Measurements from ENCODE around the gene BEST2. TPM values are rescaled to one million over a fixed set of nuclear protein-coding genes. Genes with fewer than 3 reads are reported as not detected.
"Not testable (repeated sequence)": the region's sequence is repeated elsewhere in the genome, so short reads cannot be mapped to it uniquely, and the experiment has no call there.

The BEST2 gene
- total RNA-seq, 4 donors from 2014 or later, result 20.5 to 82.0 (median 40.6) TPM; not detected in 1

DNA sequence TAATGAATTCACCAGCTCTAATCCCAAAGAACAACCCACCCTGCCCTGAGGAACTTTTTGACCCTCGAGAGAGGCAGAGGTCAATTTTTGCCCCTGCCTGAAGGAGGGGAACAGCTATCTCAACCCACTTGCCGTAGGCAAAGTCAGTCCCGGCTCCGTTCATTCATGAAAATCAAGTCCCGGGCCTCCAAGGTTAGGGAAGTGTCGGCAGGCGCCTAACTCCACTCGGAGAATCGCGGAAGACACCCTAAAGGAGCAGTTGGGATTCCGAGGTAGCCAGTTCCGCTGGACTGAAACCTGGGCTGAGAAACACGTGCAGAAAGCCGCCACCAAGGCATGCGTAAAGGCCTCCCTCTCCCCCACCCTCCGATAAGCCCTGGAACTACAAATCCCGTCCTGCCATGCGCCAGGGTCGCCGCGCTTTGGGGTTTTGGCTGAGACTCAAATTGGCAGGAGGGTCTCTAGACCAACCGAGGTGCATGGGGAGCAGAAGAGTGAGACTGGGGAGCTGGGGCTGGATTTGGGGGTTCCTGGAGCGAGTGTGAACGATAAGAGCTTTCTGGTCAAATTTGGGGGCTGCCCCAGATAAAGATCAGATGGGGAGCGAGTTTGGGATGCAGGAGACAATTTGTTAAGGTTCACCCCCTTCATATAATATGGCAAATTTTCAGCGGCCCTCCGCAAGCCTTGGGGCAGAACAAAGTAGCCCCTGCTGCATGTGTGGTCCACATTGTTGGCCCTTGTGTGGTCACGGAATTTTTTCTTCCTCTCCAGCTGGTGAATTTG lies 27.8 kb upstream of the BEST2 start, which contains the start of gene TNPO2:
Gene TNPO2 (minus strand): TSS at position 292 of the 786 bp plus-strand sequence. CDS start 2,955 bp downstream, outside the sequence.
- H3K9me3 ChIP-seq, result no peaks in the 10 kb centered on the region
- H3K27ac ChIP-seq, result peak within 1 kb of the TSS; percentile 76 to 94 (median 92)
- H3K36me3 ChIP-seq, result peaks cover 0 to 16% (median 0%) of the 10 kb centered on the region in 3 donors
- no peak for TF ChIP-seq POLR2A (IDR thresholded peaks at IDR 0.05)
- TF ChIP-seq, protein P1, sequence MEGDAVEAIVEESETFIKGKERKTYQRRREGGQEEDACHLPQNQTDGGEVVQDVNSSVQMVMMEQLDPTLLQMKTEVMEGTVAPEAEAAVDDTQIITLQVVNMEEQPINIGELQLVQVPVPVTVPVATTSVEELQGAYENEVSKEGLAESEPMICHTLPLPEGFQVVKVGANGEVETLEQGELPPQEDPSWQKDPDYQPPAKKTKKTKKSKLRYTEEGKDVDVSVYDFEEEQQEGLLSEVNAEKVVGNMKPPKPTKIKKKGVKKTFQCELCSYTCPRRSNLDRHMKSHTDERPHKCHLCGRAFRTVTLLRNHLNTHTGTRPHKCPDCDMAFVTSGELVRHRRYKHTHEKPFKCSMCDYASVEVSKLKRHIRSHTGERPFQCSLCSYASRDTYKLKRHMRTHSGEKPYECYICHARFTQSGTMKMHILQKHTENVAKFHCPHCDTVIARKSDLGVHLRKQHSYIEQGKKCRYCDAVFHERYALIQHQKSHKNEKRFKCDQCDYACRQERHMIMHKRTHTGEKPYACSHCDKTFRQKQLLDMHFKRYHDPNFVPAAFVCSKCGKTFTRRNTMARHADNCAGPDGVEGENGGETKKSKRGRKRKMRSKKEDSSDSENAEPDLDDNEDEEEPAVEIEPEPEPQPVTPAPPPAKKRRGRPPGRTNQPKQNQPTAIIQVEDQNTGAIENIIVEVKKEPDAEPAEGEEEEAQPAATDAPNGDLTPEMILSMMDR (IDR thresholded peaks at IDR 0.05), result no peak
- peaks cover 0 to 29% (median 11%) of the 10 kb centered on the region in 4 donors for H3K4me1 ChIP-seq
- peak within 1 kb of the TSS; percentile 59 to 97 (median 92) for H3K4me3 ChIP-seq
- peak; percentile 57 to 79 (median 66) for DNase-seq
- H3K27me3 ChIP-seq, result no peaks in the 10 kb centered on the region

DNA sequence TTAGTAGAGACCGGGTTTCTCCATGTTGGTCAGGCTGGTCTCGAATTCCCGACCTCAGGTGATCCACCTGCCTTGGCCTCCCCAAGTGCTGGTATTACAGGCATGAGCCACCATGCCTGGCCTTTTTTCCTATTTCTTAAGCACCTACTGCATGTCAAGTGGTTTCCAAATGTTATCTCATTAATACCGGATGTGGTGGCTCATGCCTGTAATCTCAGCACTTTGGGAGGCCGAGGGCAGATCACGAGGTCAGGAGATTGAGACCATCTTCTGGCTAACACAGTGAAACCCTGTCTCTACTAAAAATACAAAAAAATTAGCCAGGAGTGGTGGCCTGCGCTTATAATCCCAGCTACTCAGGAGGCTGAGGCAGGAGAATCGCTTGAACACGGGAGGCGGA lies 26.0 kb upstream of the BEST2 start:
- H3K4me1 ChIP-seq, result peaks cover 0 to 21% (median 11%) of the 10 kb centered on the region in 4 donors
- H3K36me3 ChIP-seq, result peaks cover 0 to 30% (median 0%) of the 10 kb centered on the region in 3 donors
- H3K27me3 ChIP-seq, H3K4me3 ChIP-seq, H3K27ac ChIP-seq, H3K9me3 ChIP-seq, DNase-seq: not testable (repeated sequence)

DNA sequence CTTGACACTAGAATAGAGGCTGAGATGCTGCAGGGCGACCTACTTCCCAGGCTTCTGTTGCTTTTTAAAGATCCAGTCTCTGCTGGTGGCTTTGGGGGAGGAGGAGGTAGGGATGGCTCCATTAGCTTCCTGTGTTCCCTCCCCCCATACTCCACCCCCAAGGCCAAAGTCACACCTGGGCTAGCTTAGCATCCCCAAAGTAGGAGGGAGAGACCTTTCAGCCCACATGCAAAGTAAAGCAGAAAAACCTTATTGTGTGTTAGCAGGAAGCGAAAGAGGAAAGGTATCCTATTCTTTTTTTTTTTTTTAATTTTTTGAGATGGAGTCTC lies 24.6 kb upstream of the BEST2 start:
- no peaks in the 10 kb centered on the region for H3K9me3 ChIP-seq
- H3K4me1 ChIP-seq, result peaks cover 0 to 30% (median 5%) of the 10 kb centered on the region in 4 donors
- no peak overlapping the region for H3K4me3 ChIP-seq
- no peak for DNase-seq
- H3K36me3 ChIP-seq, result peaks cover 0 to 41% (median 0%) of the 10 kb centered on the region in 3 donors
- H3K27me3 ChIP-seq, result no peaks in the 10 kb centered on the region
- TF ChIP-seq, protein P1 (IDR thresholded peaks at IDR 0.05), result no peak
- TF ChIP-seq POLR2A (IDR thresholded peaks at IDR 0.05), result no peak
- no peak overlapping the region for H3K27ac ChIP-seq

DNA sequence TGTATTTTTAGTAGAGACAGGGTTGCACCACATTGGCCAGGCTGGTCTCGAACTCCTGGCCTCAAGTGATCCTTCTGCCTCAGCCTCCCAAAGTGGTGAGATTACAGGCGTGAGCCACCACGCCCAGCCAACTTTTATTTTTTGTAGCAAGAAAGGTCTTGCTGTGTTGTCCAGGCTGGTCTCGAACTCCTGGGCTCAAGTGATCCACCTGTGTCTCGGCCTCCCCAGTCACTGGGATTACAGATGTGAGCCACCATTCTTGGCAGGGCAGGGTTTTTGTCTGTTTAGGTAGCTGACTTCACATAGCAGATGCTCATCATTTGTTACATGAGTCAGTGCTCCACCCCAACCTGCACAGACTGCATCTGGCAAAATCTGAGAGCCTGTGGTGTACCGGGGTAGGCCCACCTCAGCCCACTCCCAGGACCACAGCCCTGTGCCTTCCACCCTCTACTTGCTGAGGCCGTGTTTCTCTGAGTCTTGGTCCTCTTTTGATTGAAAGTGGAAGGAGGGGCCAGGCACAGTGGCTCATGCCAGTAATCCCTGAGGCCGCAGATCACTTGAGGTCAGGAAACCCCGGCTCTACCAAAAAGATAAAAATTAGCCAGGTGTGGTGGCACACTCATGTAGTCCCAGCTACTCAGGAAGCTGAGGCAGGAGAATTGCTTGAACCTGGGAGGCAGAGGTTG lies 23.7 kb upstream of the BEST2 start:
- Histone ChIP-seq H3K36me3 (peaks cover 0 to 41% (median 0%) of the 10 kb centered on the region in 3 donors), H3K4me1 (peaks cover 0 to 38% (median 12%) of the 10 kb centered on the region in 4 donors)
- TF ChIP-seq POLR2A (IDR thresholded peaks at IDR 0.05), result no peak
- TF ChIP-seq, protein P1 (IDR thresholded peaks at IDR 0.05), result no peak

DNA sequence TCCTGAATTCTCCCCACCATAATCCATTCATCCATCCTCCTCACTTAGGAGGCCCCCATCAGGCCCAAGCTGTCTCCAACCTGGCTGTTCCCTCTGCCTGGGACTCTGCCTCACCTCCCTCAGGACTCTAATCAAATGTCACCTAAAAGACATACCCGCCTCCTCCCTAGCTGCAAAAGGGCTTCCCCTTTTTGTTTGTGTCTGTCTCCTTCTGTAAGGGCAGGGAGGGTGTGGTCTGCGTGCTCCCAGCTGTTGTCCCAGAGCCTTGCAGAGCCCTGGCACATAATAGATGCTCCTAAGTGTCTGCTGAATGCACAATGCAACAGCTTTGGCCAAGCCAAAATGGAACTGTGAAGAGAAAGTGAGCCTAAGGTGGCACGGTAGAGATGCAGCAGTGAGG lies 21.5 kb upstream of the BEST2 start:
- DNase-seq, result no peak
- H3K9me3 ChIP-seq, result no peaks in the 10 kb centered on the region
- peaks cover 0 to 31% (median 19%) of the 10 kb centered on the region in 4 donors for H3K4me1 ChIP-seq
- TF ChIP-seq POLR2A (IDR thresholded peaks at IDR 0.05), result no peak
- TF ChIP-seq, protein P1 (IDR thresholded peaks at IDR 0.05), result no peak
- H3K27me3 ChIP-seq, result no peaks in the 10 kb centered on the region
- no peak overlapping the region for H3K27ac ChIP-seq
- H3K4me3 ChIP-seq, result no peak overlapping the region
- peaks cover 0 to 41% (median 0%) of the 10 kb centered on the region in 3 donors for H3K36me3 ChIP-seq

More for the DNA sequence above, 23.7 kb upstream of the BEST2 start:
- H3K27me3 ChIP-seq, result no peaks in the 10 kb centered on the region
- H3K4me3 ChIP-seq, result no peak overlapping the region
- H3K27ac ChIP-seq, result no peak overlapping the region
- no peak for DNase-seq
- no peaks in the 10 kb centered on the region for H3K9me3 ChIP-seq

DNA sequence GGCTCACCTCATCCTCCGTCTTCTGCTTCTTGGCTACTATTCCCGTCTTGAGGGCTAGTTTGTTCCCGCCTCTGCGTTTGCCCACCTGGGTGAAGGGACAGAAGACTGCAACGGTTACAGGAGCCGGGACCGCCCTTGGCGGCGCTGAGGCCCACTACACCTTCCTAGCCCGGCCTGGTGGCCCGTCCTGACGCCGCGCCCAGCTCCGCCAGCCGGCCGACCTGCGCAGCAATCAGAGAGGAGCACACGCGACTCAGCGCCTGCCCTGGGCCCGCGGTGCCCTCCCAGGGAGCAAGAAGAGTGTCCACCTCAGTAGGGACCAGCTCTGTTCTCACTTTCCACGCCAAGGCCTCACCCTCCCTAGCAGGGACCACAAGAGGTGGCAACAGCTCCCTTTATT lies 20.3 kb upstream of the BEST2 start:
- no peak for TF ChIP-seq POLR2A (IDR thresholded peaks at IDR 0.05)
- TF ChIP-seq, protein P1 (IDR thresholded peaks at IDR 0.05), result no peak
- H3K4me3 ChIP-seq, result no peak overlapping the region
- H3K4me1 ChIP-seq, result peaks cover 0 to 34% (median 22%) of the 10 kb centered on the region in 4 donors

More for the DNA sequence above, 20.3 kb upstream of the BEST2 start:
- Histone ChIP-seq H3K36me3 (peaks cover 0 to 41% (median 0%) of the 10 kb centered on the region in 3 donors), H3K27ac (no peak overlapping the region), H3K9me3 (no peaks in the 10 kb centered on the region), H3K27me3 (no peaks in the 10 kb centered on the region)
- DNase-seq, result no peak
